HG02798 (cell line): ENCODE data around the gene RNF187.

Experiments
- ATAC-seq: cut with Tn5 transposase; IDR thresholded peaks from one replicate; pipeline ENCODE4 v1.9.1; 2021; ENCODE audit warnings: mild to moderate bottlenecking; ENCODE audit not compliant: unreplicated experiment, poor library complexity

The RNF187 gene

DNA sequence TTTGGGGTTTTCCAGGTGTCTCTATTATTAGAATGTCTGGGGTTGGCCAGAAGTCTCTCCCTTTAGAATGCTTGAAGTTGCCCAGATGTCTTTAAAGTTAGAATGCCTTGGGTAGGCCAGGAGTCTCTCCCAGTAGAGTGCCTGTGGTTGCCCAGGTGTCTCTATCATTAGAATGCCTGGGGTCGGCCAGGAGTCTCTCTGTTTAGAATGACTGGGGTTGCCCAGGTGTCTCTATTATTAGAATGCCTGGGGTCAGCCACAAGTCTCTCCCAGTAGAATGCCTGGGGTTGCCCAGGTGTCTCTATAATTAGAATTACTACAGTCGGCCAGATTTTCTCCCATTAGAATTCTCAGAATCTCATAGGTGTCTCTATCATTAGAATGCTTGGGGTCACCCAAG lies 55.2 kb downstream of the RNF187 start:
- ATAC-seq = no peak

DNA sequence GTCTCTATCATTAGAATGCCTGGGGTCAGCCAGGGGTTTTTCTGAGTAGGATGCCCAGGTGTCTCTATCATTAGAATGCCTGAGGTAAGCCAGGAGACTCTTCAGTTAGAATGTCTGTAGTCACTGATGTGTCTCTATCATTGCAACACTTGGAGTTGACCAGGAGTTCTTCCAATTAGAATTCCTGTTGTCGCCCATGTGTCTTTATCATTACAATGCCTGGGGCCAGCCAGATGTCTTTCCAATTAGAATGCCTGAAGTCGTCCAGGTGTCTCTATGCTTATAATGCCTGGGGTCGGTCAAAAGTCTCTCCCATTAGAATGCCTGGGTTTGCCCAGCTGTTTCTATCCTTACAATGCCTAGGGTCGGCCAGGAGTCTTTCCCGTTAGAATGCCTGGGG lies 55.8 kb downstream of the RNF187 start:
- ATAC-seq = no peak

DNA sequence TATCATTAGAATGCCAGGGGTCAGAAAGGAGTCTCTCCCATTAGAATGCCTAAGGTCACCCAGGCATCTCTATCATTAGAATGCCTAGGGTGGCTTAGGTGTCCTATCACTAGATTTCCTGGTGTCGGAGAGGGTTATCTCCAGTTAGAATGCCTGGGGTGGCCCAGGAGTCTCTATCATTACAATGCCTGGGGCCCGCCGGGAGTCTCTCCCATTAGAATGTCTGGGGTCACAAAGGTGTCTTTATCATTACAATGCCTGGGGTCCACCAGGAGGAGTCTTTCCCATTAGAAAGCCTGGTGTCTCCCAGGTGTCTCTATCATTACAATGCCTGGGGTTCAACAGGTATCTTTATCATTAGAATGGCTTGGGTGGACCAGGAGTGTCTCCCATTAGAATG lies 56.2 kb downstream of the RNF187 start:
- no peak for ATAC-seq

- no peak for ATAC-seq
These were observed 57.1 kb downstream of the RNF187 start for GRCh38 chr1:228544021-228544850.

DNA sequence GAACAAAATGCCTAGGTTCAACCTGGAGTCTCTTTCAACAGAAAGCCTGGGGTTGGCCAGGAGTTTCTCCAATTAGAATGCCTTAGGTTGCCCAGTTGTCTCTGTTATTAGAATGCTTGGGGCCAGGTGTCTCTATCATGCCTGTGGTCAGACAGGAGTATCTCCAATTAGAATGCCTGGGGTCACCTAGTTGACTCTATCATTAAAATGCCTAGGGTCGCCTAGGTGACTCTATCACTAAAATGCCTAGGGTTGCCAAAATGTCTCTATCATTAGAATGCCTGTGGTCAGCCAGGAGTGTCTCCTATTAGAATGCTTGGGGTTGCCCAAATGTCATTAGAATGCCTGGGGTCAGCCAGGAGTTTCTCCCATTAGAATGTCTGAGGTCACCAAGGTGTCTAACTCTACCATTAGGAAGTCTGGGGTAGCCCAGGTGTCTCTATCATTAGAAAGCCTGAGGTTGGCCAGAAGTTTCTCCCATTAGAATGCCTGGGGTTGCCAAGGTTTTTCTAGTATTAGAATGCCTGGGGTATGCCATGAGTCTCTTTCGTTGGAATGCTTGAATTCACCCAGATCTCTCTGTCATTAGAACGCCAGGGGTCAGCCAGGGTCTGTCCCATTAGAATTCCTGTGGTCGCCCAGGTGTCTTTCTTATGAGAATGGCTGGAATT lies 57.9 kb downstream of the RNF187 start:
- ATAC-seq = no peak
